PC-3 (cell line): ENCODE data around the gene PELI2.

ENCODE experiments used
- EZH2phosphoT487 ChIP-seq: fragments of 300-600 bp; sonication (generic); IDR thresholded peaks from 2 replicates; pipeline ENCODE4 v1.6.1; 2018; ENCODE audit warnings: mild to moderate bottlenecking, antibody characterized with exemption, low read length, borderline replicate concordance
- TF ChIP-seq, protein P1 (sequence below): fragments of 300-600 bp; sonication (generic); conservative IDR thresholded peaks from 2 replicates; pipeline ENCODE4 v1.5.1; 2017; ENCODE audit warnings: antibody characterized with exemption, low read depth, mild to moderate bottlenecking, low read length

DNA sequence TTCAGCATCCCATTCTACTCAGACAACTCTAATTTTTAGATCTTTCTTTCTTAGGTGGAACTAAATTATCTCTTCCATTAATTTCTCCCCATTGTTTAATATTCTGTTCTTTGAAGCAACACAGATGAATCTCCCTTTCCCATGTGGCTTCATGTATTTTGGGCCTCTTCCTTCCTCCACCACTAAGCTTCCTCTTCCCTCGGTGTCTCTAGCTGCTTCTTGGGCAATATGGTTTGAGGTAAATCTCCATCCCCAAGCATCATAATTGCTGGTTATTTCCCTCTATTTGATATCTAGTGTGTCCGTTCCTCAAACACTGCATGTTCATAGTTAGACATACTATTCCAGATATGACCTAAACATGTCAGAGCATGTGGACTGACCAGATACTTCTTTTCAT lies 119.2 kb downstream of the PELI2 start:
- TF ChIP-seq, protein P1, sequence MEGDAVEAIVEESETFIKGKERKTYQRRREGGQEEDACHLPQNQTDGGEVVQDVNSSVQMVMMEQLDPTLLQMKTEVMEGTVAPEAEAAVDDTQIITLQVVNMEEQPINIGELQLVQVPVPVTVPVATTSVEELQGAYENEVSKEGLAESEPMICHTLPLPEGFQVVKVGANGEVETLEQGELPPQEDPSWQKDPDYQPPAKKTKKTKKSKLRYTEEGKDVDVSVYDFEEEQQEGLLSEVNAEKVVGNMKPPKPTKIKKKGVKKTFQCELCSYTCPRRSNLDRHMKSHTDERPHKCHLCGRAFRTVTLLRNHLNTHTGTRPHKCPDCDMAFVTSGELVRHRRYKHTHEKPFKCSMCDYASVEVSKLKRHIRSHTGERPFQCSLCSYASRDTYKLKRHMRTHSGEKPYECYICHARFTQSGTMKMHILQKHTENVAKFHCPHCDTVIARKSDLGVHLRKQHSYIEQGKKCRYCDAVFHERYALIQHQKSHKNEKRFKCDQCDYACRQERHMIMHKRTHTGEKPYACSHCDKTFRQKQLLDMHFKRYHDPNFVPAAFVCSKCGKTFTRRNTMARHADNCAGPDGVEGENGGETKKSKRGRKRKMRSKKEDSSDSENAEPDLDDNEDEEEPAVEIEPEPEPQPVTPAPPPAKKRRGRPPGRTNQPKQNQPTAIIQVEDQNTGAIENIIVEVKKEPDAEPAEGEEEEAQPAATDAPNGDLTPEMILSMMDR: no peak
- TF ChIP-seq EZH2phosphoT487: no peak
